Osteocyte (in vitro differentiated cells): Measurements from ENCODE around the gene CYB5RL. TPM values are rescaled to one million over a fixed set of nuclear protein-coding genes. Genes with fewer than 3 reads are reported as not detected.

Experiments used
- DNase-seq: peaks from one replicate; pipeline ENCODE4 v3.0.0; 2021; ENCODE audit warnings: mixed read lengths; ENCODE audit not compliant: unreplicated experiment; ENCODE audit errors: extremely low spot score
- H3K27ac Mint-ChIP-seq: one replicate; pipeline ENCODE4 v1.8.0; 2021; ENCODE audit warnings: mild to moderate bottlenecking, mixed read lengths; ENCODE audit not compliant: unreplicated experiment
- H3K27me3 Mint-ChIP-seq: one replicate; pipeline ENCODE4 v1.8.0; 2021; ENCODE audit warnings: mixed read lengths; ENCODE audit not compliant: unreplicated experiment
- H3K36me3 Mint-ChIP-seq: one replicate; pipeline ENCODE4 v1.8.0; 2021; ENCODE audit warnings: mixed read lengths; ENCODE audit not compliant: unreplicated experiment
- H3K4me1 Mint-ChIP-seq: one replicate; pipeline ENCODE4 v1.8.0; 2021; ENCODE audit warnings: mixed read lengths; ENCODE audit not compliant: unreplicated experiment
- H3K4me3 Mint-ChIP-seq: one replicate; pipeline ENCODE4 v1.8.0; 2021; ENCODE audit warnings: mild to moderate bottlenecking, moderate library complexity, mixed read lengths; ENCODE audit not compliant: unreplicated experiment
- H3K9me3 Mint-ChIP-seq: one replicate; pipeline ENCODE4 v1.8.0; 2021; ENCODE audit warnings: mixed read lengths; ENCODE audit not compliant: unreplicated experiment
- total RNA-seq: library from RNA; stranded (reverse); gene quantifications from 2 replicates; pipeline ENCODE4 v1.2.1, GENCODE V29; 2021
- TF ChIP-seq, protein P1 (sequence below): fragments of 200-600 bp; sonication (generic); IDR thresholded peaks from 2 replicates; pipeline ENCODE4 v1.5.0; 2021; ENCODE audit warnings: antibody characterized with exemption, mild to moderate bottlenecking, moderate library complexity

CYB5RL gene
- total RNA-seq, 1 donor from 2014 or later = 10.7 TPM

DNA sequence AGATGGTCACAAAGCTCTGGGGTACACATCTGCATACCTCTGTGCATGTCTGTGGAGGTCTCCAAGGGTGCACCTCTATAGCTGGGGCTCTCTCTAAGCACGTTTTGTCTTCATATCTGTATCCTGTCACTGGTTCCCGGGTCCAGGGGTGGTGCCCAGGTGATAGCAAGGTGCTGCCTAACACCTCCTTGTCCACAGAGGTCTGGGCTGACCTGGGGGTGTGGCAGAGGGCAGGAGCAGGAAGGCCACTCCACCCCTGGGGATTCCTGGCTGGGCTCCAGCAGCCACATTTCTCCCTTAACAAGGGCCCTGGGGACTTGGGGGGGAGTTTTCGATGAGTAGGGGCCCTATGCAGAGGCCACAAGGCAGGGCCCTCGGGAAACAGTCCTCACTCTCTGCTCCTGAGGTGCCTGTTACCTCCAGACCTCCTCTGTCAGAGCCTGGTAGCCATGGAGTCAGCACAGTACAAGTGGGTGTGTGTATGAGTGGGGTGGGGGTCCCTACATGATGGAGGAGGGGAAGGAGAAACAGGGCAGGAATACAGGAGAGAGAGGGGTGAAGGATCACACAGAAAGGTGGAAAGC is 40.0 kb downstream of the CYB5RL start:
- Mint-ChIP-seq H3K4me1 (peaks cover 30% of the 10 kb centered on the region), H3K27ac (no peak overlapping the region), H3K9me3 (no peaks in the 10 kb centered on the region), H3K27me3 (no peaks in the 10 kb centered on the region), H3K4me3 (no peak overlapping the region), H3K36me3 (no peaks in the 10 kb centered on the region)
- TF ChIP-seq, protein P1, sequence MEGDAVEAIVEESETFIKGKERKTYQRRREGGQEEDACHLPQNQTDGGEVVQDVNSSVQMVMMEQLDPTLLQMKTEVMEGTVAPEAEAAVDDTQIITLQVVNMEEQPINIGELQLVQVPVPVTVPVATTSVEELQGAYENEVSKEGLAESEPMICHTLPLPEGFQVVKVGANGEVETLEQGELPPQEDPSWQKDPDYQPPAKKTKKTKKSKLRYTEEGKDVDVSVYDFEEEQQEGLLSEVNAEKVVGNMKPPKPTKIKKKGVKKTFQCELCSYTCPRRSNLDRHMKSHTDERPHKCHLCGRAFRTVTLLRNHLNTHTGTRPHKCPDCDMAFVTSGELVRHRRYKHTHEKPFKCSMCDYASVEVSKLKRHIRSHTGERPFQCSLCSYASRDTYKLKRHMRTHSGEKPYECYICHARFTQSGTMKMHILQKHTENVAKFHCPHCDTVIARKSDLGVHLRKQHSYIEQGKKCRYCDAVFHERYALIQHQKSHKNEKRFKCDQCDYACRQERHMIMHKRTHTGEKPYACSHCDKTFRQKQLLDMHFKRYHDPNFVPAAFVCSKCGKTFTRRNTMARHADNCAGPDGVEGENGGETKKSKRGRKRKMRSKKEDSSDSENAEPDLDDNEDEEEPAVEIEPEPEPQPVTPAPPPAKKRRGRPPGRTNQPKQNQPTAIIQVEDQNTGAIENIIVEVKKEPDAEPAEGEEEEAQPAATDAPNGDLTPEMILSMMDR = no peak
- no peak for DNase-seq

DNA sequence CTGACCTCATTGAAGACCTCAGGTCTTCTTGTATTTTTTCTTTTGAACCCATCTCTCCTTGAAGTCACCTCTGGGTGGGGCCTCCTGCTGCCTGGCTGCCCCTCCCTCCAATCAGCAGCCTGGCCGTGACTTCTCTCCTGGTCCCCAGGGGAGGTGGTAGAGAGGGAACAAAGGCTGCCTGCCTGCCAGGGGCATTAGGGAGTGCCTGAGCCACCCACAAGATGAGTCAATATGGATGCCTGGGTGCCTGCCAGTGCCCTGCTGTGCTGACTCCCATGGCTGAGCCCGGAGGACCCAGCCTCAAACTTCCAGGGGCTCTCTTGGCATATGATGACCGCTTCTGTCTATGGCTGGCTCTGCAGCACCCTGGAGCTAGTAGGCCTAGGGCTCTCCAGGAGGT is 41.8 kb downstream of the CYB5RL start:
- DNase-seq = no peak
- no peaks in the 10 kb centered on the region for H3K27me3 Mint-ChIP-seq
- peaks cover 31% of the 10 kb centered on the region for H3K4me1 Mint-ChIP-seq
- H3K36me3 Mint-ChIP-seq = no peaks in the 10 kb centered on the region
- TF ChIP-seq, protein P1 = no peak
- no peaks in the 10 kb centered on the region for H3K9me3 Mint-ChIP-seq
- no peak overlapping the region for H3K4me3 Mint-ChIP-seq
- no peak overlapping the region for H3K27ac Mint-ChIP-seq

DNA sequence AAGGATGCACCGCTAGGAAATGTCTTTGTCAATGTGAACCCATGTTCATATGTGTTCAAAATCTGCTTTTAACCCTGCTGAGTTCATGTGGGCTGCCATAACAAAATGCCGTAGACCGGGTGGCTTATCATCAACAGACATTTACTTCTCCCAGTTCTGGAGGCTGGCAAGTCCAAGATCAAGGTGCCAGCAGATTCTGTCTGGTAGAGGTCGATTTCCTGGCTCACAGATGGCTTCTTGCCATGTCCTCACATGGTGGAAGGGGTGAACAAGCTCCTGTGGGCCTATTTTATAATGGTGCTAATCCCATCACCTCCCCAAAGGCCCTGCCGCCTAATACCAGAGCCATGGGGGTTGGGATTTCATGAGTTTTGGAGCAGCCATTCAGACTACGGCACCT is 42.4 kb downstream of the CYB5RL start:
- H3K9me3 Mint-ChIP-seq = no peaks in the 10 kb centered on the region
- H3K27me3 Mint-ChIP-seq = no peaks in the 10 kb centered on the region
- H3K27ac Mint-ChIP-seq = no peak overlapping the region
- no peaks in the 10 kb centered on the region for H3K36me3 Mint-ChIP-seq
- DNase-seq = no peak
- H3K4me1 Mint-ChIP-seq = peaks cover 25% of the 10 kb centered on the region
- TF ChIP-seq, protein P1 = no peak
- no peak overlapping the region for H3K4me3 Mint-ChIP-seq

DNA sequence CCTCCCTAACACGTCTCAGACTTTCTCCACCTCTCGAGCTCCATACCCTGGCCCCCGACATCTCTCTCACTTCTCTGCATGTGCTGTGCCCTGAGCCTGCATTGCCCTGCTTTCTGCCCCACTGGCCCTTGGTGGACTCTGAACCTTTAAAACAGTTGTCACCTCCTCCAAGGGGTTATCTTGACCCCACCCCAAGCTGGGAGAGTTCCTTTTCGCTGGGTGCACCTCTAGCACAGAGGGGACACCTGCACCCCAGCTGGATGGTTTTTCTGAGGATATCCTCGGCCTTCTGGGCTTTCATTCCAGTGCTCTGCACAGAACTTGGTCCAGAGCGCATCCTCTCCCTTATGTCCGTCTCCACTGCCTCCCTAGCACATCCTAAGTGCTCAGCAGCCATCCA is 42.8 kb downstream of the CYB5RL start:
- Mint-ChIP-seq H3K4me1 (peaks cover 25% of the 10 kb centered on the region), H3K36me3 (no peaks in the 10 kb centered on the region), H3K27me3 (no peaks in the 10 kb centered on the region), H3K27ac (no peak overlapping the region), H3K9me3 (no peaks in the 10 kb centered on the region), H3K4me3 (no peak overlapping the region)
- TF ChIP-seq, protein P1 = no peak
- DNase-seq = no peak

- Mint-ChIP-seq H3K4me1 (peaks cover 20% of the 10 kb centered on the region), H3K36me3 (no peaks in the 10 kb centered on the region), H3K27me3 (no peaks in the 10 kb centered on the region), H3K27ac (no peak overlapping the region), H3K4me3 (no peak overlapping the region), H3K9me3 (no peaks in the 10 kb centered on the region)
- DNase-seq = no peak
- TF ChIP-seq, protein P1 = no peak
These were observed 43.6 kb downstream of the CYB5RL start for GRCh38 chr1:54156201-54156600.
